Activated T-cell treated with anti-CD3 and anti-CD28 coated beads, Interleukin-2, amount 50 U/mL, for 48 hours (primary cell): ENCODE data around the gene RSL1D1.
"Not testable (repeated sequence)": the region's sequence is repeated elsewhere in the genome, so short reads cannot be mapped to it uniquely, and the experiment has no call there.

Experiments
- DNase-seq, 2 experiments: peaks; one replicate each; pipeline ENCODE4 v3.0.0-alpha.2; 2020

Gene RSL1D1

DNA sequence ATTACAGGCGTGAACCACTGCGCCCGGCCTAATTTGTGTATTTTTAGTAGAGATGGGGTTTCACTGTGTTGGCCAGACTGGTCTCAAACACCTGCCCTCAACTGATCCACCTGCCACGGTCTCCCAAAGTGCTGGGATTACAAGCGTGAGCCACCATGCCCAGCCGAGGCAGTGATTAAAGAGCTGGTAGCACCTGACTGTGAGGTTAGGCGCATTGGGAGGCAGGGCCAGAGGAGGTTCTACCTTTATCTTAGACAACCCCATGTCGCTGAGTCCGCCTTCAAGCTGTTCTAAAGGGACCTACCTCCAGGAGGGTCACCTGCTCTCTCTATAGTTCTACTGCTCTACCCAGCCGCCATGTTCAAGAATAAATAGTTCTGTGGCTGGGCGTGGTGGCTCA, 8.1 kb downstream of the RSL1D1 start:
- no peak for DNase-seq

GRCh38 chr16:11841026-11841425, 10.3 kb downstream of the RSL1D1 start:
- no peak for DNase-seq

GRCh38 chr16:11836650-11837244, 14.6 kb downstream of the RSL1D1 start:
- DNase-seq = peak in 1 of 2 experiments; percentile 15

- no peak for DNase-seq
Measured at GRCh38 chr16:11835891-11836649, 15.3 kb downstream of the RSL1D1 start.

- DNase-seq = no peak
Measured at GRCh38 chr16:11835309-11835708, 16.0 kb downstream of the RSL1D1 start.

GRCh38 chr16:11833951-11834695, 17.2 kb downstream of the RSL1D1 start:
- DNase-seq = no peak

GRCh38 chr16:11828696-11829095, 22.6 kb downstream of the RSL1D1 start:
- no peak for DNase-seq

- DNase-seq = not testable (repeated sequence)
Measured at GRCh38 chr16:11825520-11826165, 25.7 kb downstream of the RSL1D1 start.

GRCh38 chr16:11824362-11824761, 27.0 kb downstream of the RSL1D1 start:
- no peak for DNase-seq

DNA sequence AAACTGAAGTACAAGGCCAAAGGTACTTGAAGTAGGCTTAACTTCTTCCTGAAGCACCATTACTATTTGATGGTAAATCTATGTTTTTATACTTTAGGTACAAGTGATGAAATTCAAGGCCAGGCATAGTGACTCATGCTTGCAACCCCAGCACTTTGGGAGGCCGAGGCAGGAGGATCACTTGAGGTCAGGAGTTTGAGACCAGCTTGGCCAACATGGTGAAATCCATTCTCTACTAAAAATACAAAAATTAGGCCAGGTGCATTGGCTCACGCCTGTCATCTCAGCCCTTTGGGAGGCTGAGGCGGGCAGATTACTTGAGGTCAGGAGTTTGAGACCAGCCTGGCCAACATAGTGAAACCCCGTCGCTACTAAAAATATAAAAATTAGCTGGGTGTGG, 27.7 kb downstream of the RSL1D1 start:
- DNase-seq = not testable (repeated sequence)

DNA sequence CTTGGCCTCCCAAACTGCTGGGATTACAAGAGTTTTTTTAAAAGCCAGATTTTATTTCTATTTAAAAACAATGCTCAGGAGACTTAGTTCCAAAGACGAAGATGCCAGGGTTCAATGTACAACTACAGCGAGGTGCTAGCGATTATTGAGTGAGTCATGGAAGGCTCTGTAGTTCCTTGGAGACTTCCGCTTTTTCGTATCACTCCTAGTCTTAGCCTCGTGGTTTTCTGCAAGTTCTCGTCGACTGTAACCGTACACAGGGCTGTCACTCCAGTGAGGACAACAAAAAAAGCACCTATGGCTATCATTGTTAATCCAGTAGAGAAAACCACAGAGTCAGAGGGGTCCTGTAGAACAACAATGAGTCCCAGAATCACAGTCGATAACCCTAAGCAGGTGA, 31.5 kb downstream of the RSL1D1 start:
- no peak for DNase-seq

- not testable (repeated sequence) for DNase-seq
Measured at GRCh38 chr16:11818970-11819369, 32.4 kb downstream of the RSL1D1 start.

DNA sequence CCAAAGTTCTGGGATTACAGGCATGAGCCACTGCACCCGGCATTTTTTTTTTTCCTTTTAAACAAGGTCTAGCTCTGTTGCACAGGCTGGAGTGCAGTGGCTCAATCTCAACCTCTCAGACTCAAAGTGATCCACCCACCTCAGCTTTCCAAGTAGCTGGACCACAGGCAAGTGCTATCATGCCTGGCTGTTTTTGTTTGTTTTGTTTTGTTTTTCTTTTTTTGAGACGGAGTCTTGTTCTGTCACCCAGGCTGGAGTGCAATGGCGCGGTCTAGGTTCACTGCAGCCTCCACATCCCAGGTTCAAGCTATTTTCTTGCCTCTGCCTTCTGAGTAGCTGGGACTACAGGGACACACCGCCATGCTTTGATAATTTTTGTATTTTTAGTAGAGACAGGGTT, 35.2 kb downstream of the RSL1D1 start:
- no peak for DNase-seq

- not testable (repeated sequence) for DNase-seq
Measured at GRCh38 chr16:11814800-11815199, 36.5 kb downstream of the RSL1D1 start.

GRCh38 chr16:11806721-11807120, 44.6 kb downstream of the RSL1D1 start:
- no peak for DNase-seq

- DNase-seq = no peak
Measured at GRCh38 chr16:11805556-11805955, 45.8 kb downstream of the RSL1D1 start.

DNA sequence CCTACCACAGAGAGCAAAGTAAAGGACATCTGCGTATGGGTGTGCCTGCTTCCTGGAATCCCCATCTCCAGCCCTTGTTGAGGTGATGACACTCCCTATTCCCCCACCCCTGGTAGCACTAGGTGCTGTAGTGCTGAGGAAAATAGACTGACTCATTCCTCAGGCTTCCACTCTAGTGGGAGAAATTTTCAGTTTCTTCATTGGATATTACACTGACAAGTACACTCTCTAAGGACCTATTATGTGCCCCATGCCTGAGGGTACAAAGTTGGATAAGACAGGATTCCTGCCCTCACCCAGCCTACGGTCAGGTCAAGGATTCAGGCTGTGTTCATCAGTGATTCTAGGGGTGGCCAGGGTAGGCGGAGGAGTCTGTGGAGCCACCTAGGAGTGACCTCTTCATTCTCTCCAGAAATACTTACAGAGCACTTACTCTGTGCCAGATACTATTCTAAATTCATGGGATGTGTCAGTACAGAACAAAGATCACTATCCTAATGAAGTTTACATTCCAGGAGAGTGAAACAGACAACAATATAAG, 49.8 kb downstream of the RSL1D1 start:
- DNase-seq = no peak

DNA sequence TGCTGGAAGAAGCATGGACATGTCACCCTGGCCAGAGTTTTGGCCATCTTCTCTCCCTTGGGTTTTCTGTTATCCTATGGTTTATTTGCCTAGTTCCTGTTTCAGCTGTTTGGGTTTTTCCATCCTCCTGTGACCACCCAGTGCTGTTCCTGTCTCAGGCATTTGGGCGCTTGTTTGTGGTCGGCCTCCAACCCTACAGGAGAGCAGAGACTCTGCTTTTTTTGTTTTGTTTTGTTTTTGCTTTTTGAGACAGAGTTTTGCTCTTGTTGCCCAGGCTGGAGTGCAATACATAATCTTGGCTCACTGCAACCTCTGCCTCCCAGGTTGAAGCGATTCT, 51.0 kb downstream of the RSL1D1 start:
- no peak for DNase-seq

DNA sequence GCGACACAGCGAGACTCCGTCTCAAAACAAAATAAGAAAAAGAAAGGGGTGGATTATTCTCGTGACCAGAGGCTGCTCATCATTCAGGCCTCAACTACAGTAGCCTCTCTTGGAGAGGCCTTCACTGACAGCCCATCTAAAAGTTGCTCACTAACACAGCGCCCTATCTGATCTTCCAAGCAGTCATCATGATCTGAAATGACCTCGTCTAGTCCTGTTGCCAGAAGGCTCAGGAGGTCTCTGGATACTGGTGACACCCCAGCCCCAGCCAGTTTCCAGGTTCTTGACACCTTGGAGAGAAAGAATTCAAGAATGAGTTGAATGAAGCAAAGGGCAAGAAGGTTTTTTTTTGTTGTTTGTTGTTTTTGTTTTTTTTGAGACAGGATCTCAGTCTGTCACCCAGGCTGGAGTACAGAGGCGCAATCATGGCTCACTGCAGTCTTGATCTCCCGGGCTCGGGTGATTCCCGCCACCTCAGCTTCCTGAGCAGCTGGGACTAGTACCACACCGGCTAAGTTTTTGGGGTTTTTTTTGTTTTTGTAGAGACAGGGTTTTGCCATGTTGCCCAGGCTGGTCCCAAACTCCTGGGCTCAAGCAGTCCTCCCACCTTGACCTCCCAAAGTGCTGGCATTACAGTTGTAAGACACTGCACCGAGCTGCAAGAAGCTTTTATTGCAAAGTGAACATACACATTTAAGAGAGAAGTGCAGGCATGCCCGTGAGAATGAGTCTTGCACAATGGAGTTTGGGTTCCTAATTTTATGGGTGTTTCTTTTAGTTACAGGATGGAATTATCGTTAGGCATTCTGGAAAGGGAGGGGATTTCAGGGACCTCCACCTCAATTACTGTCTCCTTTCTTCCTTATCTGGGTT, 51.6 kb downstream of the RSL1D1 start:
- DNase-seq = no peak

DNA sequence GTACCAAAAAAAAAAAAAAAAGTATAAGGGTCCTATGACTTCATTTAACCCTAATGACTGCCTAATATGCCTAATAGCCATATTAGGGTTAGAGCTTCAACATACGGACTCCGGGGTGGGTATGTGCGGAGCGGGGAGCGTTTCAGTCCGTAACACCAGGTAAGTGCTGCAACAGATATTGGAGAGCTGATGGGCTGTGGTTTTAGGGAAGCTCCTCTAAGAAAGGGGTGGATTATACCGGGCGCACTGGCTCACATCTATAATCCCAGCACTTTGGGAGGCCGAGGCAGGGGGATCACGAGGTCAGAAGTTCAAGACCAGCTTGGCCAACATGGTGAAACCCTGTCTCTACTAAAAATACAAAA, 52.3 kb downstream of the RSL1D1 start:
- DNase-seq = no peak

GRCh38 chr16:11797957-11798299, 53.4 kb downstream of the RSL1D1 start:
- peak in 1 of 2 experiments; percentile 55 for DNase-seq

GRCh38 chr16:11797166-11797956, 54.0 kb downstream of the RSL1D1 start, which contains the start of gene ZC3H7A:
Gene ZC3H7A, minus strand, starts transcription at chr16:11797258. Its CDS starts 14,904 bp downstream, at chr16:11782354.
- DNase-seq = peak; percentile 94 to 95
